ENCODE results near the gene PIH1D1. TPM values are rescaled to one million over a fixed set of nuclear protein-coding genes. Genes with fewer than 3 reads are reported as not detected.

The PIH1D1 gene
- polyA plus RNA-seq, 1 donor from 2014 or later, result 145 TPM

DNA sequence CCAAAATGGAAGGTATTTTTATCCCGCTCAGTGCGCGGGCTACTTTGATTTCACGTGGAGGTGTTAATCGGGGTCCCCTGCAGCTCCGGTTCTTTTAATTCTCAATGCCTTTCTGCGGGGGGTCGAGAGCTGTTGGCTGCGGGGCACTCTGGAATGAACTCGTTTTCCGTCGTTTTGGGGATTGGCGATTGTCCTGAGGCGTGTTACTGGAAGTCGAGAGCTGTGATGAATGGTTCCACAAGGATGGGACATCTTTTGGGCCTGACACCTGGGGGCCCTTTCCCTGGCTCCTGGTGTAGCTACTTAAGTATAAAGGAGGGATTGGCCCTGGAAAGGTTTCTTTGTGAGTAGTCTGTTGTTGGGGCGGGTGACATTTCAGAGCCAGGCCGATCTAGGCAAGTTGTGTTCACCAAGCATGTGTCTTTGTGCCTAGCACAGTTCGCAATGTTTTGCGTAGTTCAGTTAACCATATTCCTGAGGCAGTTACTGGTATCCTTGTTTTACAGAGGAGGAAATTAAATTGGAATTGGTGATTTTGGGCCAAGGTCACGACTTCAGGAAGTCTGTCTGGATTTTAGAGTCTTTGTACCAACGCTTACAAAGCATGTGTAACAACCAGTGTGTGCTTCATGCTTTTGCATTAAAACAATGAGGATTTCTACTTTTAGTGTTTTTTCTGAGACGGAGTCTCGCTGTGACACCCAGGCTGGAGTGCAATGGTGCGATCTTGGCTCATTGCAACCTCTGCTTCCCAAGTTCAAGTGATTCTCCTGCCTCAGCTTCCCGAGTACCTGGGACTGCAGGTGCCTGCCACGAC lies 36.6 kb upstream of the PIH1D1 start:
- Histone ChIP-seq H3K27ac (ENCODE audit: low read length) (peak overlapping the region; percentile 95), H4K20me1 (ENCODE audit: insufficient read depth) (peaks cover 11% of the 10 kb centered on the region), H3K4me2 (ENCODE audit: low read length) (peak overlapping the region; percentile 83), H3K36me3 (ENCODE audit: insufficient read depth, low read length) (no peaks in the 10 kb centered on the region), H3K9me2 (ENCODE audit: insufficient read depth, low read length) (no peaks in the 10 kb centered on the region), H3K9me3 (ENCODE audit: low read length) (no peaks in the 10 kb centered on the region), H3K9ac (ENCODE audit: low read length) (peak overlapping the region; percentile 99), H3K4me3 (ENCODE audit: low read length) (peak overlapping the region; percentile 97), H3K27me3 (ENCODE audit: insufficient read depth, low read depth, low read length) (no peaks in the 10 kb centered on the region), H2AFZ (ENCODE audit: low read depth, low read length) (no peak overlapping the region), H3K79me2 (replicated peaks; ENCODE audit: insufficient read depth, low read length) (peaks cover 28% of the 10 kb centered on the region), H3F3A (ENCODE audit: insufficient read depth, low read length, poor library complexity, severe bottlenecking) (no peaks in the 10 kb centered on the region)
- no peak for TF ChIP-seq SMC3 (conservative IDR thresholded peaks at IDR 0.05; ENCODE audit: poor library complexity)
- no peak for TF ChIP-seq RAD21 (conservative IDR thresholded peaks at IDR 0.05)
- no peak for TF ChIP-seq EP300 (conservative IDR thresholded peaks at IDR 0.05; ENCODE audit: poor library complexity, severe bottlenecking)
- TF ChIP-seq, protein P1, sequence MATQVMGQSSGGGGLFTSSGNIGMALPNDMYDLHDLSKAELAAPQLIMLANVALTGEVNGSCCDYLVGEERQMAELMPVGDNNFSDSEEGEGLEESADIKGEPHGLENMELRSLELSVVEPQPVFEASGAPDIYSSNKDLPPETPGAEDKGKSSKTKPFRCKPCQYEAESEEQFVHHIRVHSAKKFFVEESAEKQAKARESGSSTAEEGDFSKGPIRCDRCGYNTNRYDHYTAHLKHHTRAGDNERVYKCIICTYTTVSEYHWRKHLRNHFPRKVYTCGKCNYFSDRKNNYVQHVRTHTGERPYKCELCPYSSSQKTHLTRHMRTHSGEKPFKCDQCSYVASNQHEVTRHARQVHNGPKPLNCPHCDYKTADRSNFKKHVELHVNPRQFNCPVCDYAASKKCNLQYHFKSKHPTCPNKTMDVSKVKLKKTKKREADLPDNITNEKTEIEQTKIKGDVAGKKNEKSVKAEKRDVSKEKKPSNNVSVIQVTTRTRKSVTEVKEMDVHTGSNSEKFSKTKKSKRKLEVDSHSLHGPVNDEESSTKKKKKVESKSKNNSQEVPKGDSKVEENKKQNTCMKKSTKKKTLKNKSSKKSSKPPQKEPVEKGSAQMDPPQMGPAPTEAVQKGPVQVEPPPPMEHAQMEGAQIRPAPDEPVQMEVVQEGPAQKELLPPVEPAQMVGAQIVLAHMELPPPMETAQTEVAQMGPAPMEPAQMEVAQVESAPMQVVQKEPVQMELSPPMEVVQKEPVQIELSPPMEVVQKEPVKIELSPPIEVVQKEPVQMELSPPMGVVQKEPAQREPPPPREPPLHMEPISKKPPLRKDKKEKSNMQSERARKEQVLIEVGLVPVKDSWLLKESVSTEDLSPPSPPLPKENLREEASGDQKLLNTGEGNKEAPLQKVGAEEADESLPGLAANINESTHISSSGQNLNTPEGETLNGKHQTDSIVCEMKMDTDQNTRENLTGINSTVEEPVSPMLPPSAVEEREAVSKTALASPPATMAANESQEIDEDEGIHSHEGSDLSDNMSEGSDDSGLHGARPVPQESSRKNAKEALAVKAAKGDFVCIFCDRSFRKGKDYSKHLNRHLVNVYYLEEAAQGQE (IDR thresholded peaks at IDR 0.05; ENCODE audit: borderline replicate concordance), result no peak
- TF ChIP-seq, protein P2, sequence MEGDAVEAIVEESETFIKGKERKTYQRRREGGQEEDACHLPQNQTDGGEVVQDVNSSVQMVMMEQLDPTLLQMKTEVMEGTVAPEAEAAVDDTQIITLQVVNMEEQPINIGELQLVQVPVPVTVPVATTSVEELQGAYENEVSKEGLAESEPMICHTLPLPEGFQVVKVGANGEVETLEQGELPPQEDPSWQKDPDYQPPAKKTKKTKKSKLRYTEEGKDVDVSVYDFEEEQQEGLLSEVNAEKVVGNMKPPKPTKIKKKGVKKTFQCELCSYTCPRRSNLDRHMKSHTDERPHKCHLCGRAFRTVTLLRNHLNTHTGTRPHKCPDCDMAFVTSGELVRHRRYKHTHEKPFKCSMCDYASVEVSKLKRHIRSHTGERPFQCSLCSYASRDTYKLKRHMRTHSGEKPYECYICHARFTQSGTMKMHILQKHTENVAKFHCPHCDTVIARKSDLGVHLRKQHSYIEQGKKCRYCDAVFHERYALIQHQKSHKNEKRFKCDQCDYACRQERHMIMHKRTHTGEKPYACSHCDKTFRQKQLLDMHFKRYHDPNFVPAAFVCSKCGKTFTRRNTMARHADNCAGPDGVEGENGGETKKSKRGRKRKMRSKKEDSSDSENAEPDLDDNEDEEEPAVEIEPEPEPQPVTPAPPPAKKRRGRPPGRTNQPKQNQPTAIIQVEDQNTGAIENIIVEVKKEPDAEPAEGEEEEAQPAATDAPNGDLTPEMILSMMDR (IDR thresholded peaks at IDR 0.05; ENCODE audit: poor library complexity, severe bottlenecking), result no peak
- TF ChIP-seq EZH2 (IDR thresholded peaks at IDR 0.05; ENCODE audit: borderline replicate concordance, insufficient read depth, low read length, poor library complexity, severe bottlenecking), result no peak
- no peak for TF ChIP-seq MXI1 (conservative IDR thresholded peaks at IDR 0.05; ENCODE audit: poor library complexity, severe bottlenecking)
- TF ChIP-seq TAF1 (IDR thresholded peaks at IDR 0.05; ENCODE audit: low read depth), result no peak
- no peak for TF ChIP-seq POLR2AphosphoS5 (IDR thresholded peaks at IDR 0.05)

DNA sequence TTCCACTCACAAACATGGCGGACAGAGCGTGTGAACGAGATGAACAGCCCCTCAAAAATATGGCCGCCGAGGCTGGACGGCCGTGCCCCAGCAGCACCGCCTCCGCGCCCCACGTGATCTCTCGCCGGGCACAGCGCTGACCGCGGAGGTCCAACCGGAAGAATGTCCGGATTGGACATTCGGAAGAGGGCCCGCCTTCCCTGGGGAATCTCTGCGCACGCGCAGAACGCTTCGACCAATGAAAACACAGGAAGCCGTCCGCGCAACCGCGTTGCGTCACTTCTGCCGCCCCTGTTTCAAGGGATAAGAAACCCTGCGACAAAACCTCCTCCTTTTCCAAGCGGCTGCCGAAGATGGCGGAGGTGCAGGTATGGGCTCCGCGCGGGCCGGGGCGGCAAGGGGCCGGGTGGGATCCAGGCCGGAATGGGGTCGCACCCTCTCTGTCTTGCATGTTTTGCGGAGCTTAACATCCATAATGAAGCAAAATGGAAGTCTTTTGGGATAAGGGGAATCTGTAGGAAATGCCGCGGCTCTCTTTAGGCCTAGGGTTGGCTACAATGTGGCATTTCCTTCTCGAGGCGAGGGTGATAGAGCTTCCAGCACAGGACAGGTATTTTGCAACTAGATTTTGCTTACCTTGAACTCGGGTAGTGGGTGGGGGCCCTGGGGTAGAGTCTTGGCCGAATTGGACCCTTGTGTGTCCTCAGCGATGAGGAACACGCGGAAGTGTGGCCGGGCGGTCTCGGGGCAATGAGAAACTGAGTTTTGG lies 35.8 kb upstream of the PIH1D1 start, which contains the start of gene RPL13A:
Gene RPL13A, plus strand, starts transcription at position 332 of the 769 bp plus-strand sequence. Its CDS starts 22 bp downstream, at position 354.
- Histone ChIP-seq H3K9me3 (ENCODE audit: low read length) (no peaks in the 10 kb centered on the region), H3K79me2 (replicated peaks; ENCODE audit: insufficient read depth, low read length) (peaks cover 28% of the 10 kb centered on the region), H3F3A (ENCODE audit: insufficient read depth, low read length, poor library complexity, severe bottlenecking) (no peaks in the 10 kb centered on the region), H3K36me3 (ENCODE audit: insufficient read depth, low read length) (no peaks in the 10 kb centered on the region), H4K20me1 (ENCODE audit: insufficient read depth) (peaks cover 11% of the 10 kb centered on the region), H3K4me2 (ENCODE audit: low read length) (peak within 1 kb of the TSS; percentile 83), H3K27me3 (ENCODE audit: insufficient read depth, low read depth, low read length) (no peaks in the 10 kb centered on the region), H3K4me3 (ENCODE audit: low read length) (peak within 1 kb of the TSS; percentile 97), H2AFZ (ENCODE audit: low read depth, low read length) (peak within 1 kb of the TSS; percentile 46), H3K27ac (ENCODE audit: low read length) (peak within 1 kb of the TSS; percentile 95), H3K9me2 (ENCODE audit: insufficient read depth, low read length) (no peaks in the 10 kb centered on the region), H3K9ac (ENCODE audit: low read length) (peak within 1 kb of the TSS; percentile 99)
- TF ChIP-seq SMC3 (conservative IDR thresholded peaks at IDR 0.05; ENCODE audit: poor library complexity) (no peak), EP300 (conservative IDR thresholded peaks at IDR 0.05; ENCODE audit: poor library complexity, severe bottlenecking) (peak; percentile 71), MXI1 (conservative IDR thresholded peaks at IDR 0.05; ENCODE audit: poor library complexity, severe bottlenecking) (peak; percentile 85), POLR2AphosphoS5 (IDR thresholded peaks at IDR 0.05) (peak; percentile 100), TAF1 (IDR thresholded peaks at IDR 0.05; ENCODE audit: low read depth) (peak; percentile 99), RAD21 (conservative IDR thresholded peaks at IDR 0.05) (no peak), EZH2 (IDR thresholded peaks at IDR 0.05; ENCODE audit: borderline replicate concordance, insufficient read depth, low read length, poor library complexity, severe bottlenecking) (no peak)
- TF ChIP-seq, protein P1 (IDR thresholded peaks at IDR 0.05; ENCODE audit: borderline replicate concordance), result peak; percentile 98
- TF ChIP-seq, protein P2 (IDR thresholded peaks at IDR 0.05; ENCODE audit: poor library complexity, severe bottlenecking), result peak; percentile 51
